Stimulated activated memory B cell treated with anti-CD40 and anti-IgM and Interleukin-4, amounts not matched to agents 10 μg/mL and 1 μg/mL and 100 μg/mL, for 72 hours (primary cell): ENCODE data around the gene HOXD11.

Source experiments
- ATAC-seq: fragments of 150-1000 bp; cut with Tn5 transposase; 2 replicates; pipeline ENCODE4 v1.10.0; 2021
- H3K27ac Mint-ChIP-seq: one replicate; pipeline ENCODE4 v1.8.0; 2022; ENCODE audit warnings: mild to moderate bottlenecking, mixed read lengths
- H3K27me3 Mint-ChIP-seq: one replicate; pipeline ENCODE4 v1.8.0; 2022; ENCODE audit warnings: mixed read lengths
- H3K36me3 Mint-ChIP-seq: one replicate; pipeline ENCODE4 v1.8.0; 2022; ENCODE audit warnings: mixed read lengths
- H3K4me1 Mint-ChIP-seq: one replicate; pipeline ENCODE4 v1.8.0; 2022; ENCODE audit warnings: mixed read lengths
- H3K4me3 Mint-ChIP-seq: one replicate; pipeline ENCODE4 v1.8.0; 2022; ENCODE audit warnings: mild to moderate bottlenecking, moderate library complexity, mixed read lengths
- H3K9me3 Mint-ChIP-seq: one replicate; pipeline ENCODE4 v1.8.0; 2022; ENCODE audit warnings: mixed read lengths

Gene HOXD11

GRCh38 chr2:176117162-176117822 is 10.2 kb downstream of the HOXD11 start:
- Mint-ChIP-seq H3K4me3 (no peak overlapping the region), H3K9me3 (no peaks in the 10 kb centered on the region), H3K36me3 (no peaks in the 10 kb centered on the region), H3K27ac (no peak overlapping the region), H3K4me1 (peaks cover 7% of the 10 kb centered on the region), H3K27me3 (peaks cover 85% of the 10 kb centered on the region)
- ATAC-seq = no peak

- H3K27me3 Mint-ChIP-seq = peaks cover 79% of the 10 kb centered on the region
- H3K4me3 Mint-ChIP-seq = no peak overlapping the region
- no peaks in the 10 kb centered on the region for H3K36me3 Mint-ChIP-seq
- no peak overlapping the region for H3K27ac Mint-ChIP-seq
- H3K9me3 Mint-ChIP-seq = no peaks in the 10 kb centered on the region
- H3K4me1 Mint-ChIP-seq = peaks cover 7% of the 10 kb centered on the region
- no peak for ATAC-seq
Observed at GRCh38 chr2:176117823-176118371, 10.8 kb downstream of the HOXD11 start.

- H3K27ac Mint-ChIP-seq = no peak overlapping the region
- ATAC-seq = no peak
Observed at GRCh38 chr2:176118601-176119339, 11.7 kb downstream of the HOXD11 start.

GRCh38 chr2:176120364-176121189 is 13.5 kb downstream of the HOXD11 start:
- Mint-ChIP-seq H3K27me3 (peaks cover 81% of the 10 kb centered on the region), H3K9me3 (no peaks in the 10 kb centered on the region), H3K36me3 (no peaks in the 10 kb centered on the region), H3K4me3 (no peak overlapping the region), H3K4me1 (peaks cover 7% of the 10 kb centered on the region), H3K27ac (no peak overlapping the region)
- no peak for ATAC-seq

More at GRCh38 chr2:176118601-176119339, 11.7 kb downstream of the HOXD11 start:
- H3K4me3 Mint-ChIP-seq = no peak overlapping the region
- peaks cover 7% of the 10 kb centered on the region for H3K4me1 Mint-ChIP-seq
- H3K27me3 Mint-ChIP-seq = peaks cover 77% of the 10 kb centered on the region
- H3K36me3 Mint-ChIP-seq = no peaks in the 10 kb centered on the region
- H3K9me3 Mint-ChIP-seq = no peaks in the 10 kb centered on the region

- Mint-ChIP-seq H3K4me3 (no peak overlapping the region), H3K27ac (no peak overlapping the region), H3K36me3 (no peaks in the 10 kb centered on the region), H3K9me3 (no peaks in the 10 kb centered on the region), H3K27me3 (peaks cover 81% of the 10 kb centered on the region), H3K4me1 (peaks cover 7% of the 10 kb centered on the region)
- ATAC-seq = no peak
Observed at GRCh38 chr2:176121190-176122051, 14.3 kb downstream of the HOXD11 start.

- Mint-ChIP-seq H3K4me1 (peaks cover 7% of the 10 kb centered on the region), H3K4me3 (no peak overlapping the region), H3K27me3 (peaks cover 81% of the 10 kb centered on the region), H3K36me3 (no peaks in the 10 kb centered on the region), H3K9me3 (no peaks in the 10 kb centered on the region), H3K27ac (no peak overlapping the region)
- no peak for ATAC-seq
Observed at GRCh38 chr2:176122052-176122682, 15.1 kb downstream of the HOXD11 start.

GRCh38 chr2:176122683-176123410 is 15.8 kb downstream of the HOXD11 start, which contains the start of gene HOXD9:
TSS of gene HOXD9 (plus strand) at chr2:176122719. CDS start at chr2:176122769, 50 bp downstream.
- no peaks in the 10 kb centered on the region for H3K36me3 Mint-ChIP-seq
- no peaks in the 10 kb centered on the region for H3K9me3 Mint-ChIP-seq
- H3K27ac Mint-ChIP-seq = no peak within 1 kb of the TSS
- H3K4me3 Mint-ChIP-seq = no peak within 1 kb of the TSS
- ATAC-seq = no peak
- H3K4me1 Mint-ChIP-seq = peaks cover 7% of the 10 kb centered on the region
- peaks cover 81% of the 10 kb centered on the region for H3K27me3 Mint-ChIP-seq

GRCh38 chr2:176123411-176124109 is 16.5 kb downstream of the HOXD11 start:
- no peak overlapping the region for H3K4me3 Mint-ChIP-seq
- H3K27me3 Mint-ChIP-seq = peaks cover 81% of the 10 kb centered on the region

GRCh38 chr2:176124110-176124946 is 17.2 kb downstream of the HOXD11 start:
- no peak overlapping the region for H3K4me3 Mint-ChIP-seq
- ATAC-seq = no peak
- H3K27ac Mint-ChIP-seq = no peak overlapping the region
- peaks cover 81% of the 10 kb centered on the region for H3K27me3 Mint-ChIP-seq
- no peaks in the 10 kb centered on the region for H3K9me3 Mint-ChIP-seq
- H3K36me3 Mint-ChIP-seq = no peaks in the 10 kb centered on the region
- peaks cover 13% of the 10 kb centered on the region for H3K4me1 Mint-ChIP-seq

More at GRCh38 chr2:176123411-176124109, 16.5 kb downstream of the HOXD11 start:
- H3K4me1 Mint-ChIP-seq = peaks cover 13% of the 10 kb centered on the region
- H3K36me3 Mint-ChIP-seq = no peaks in the 10 kb centered on the region
- no peaks in the 10 kb centered on the region for H3K9me3 Mint-ChIP-seq
- no peak for ATAC-seq
- no peak overlapping the region for H3K27ac Mint-ChIP-seq

GRCh38 chr2:176124947-176125771 is 18.1 kb downstream of the HOXD11 start:
- no peak for ATAC-seq

GRCh38 chr2:176125772-176126054 is 18.6 kb downstream of the HOXD11 start:
- H3K4me3 Mint-ChIP-seq = no peak overlapping the region
- H3K9me3 Mint-ChIP-seq = no peaks in the 10 kb centered on the region
- peaks cover 70% of the 10 kb centered on the region for H3K27me3 Mint-ChIP-seq
- H3K36me3 Mint-ChIP-seq = no peaks in the 10 kb centered on the region
- no peak for ATAC-seq
- no peak overlapping the region for H3K27ac Mint-ChIP-seq
- H3K4me1 Mint-ChIP-seq = peaks cover 13% of the 10 kb centered on the region

More at GRCh38 chr2:176124947-176125771, 18.1 kb downstream of the HOXD11 start:
- H3K27ac Mint-ChIP-seq = no peak overlapping the region
- no peaks in the 10 kb centered on the region for H3K36me3 Mint-ChIP-seq
- peaks cover 73% of the 10 kb centered on the region for H3K27me3 Mint-ChIP-seq
- peaks cover 13% of the 10 kb centered on the region for H3K4me1 Mint-ChIP-seq
- H3K4me3 Mint-ChIP-seq = no peak overlapping the region
- no peaks in the 10 kb centered on the region for H3K9me3 Mint-ChIP-seq
